Stimulated activated CD8-positive, alpha-beta memory T cell treated with anti-CD3 and anti-CD28 coated beads, Interleukin-7, amount 100 ng/mL, for 24 hours (primary cell): Measurements from ENCODE around the gene CNFN.

Experiments
- DNase-seq: peaks from one replicate; pipeline ENCODE4 v3.0.0-alpha.2; 2020; ENCODE audit warnings: low read depth

The CNFN gene

GRCh38 chr19:42375415-42376176, 14.5 kb downstream of the CNFN start:
- no peak for DNase-seq

GRCh38 chr19:42374826-42375376, 15.2 kb downstream of the CNFN start:
- no peak for DNase-seq

- no peak for DNase-seq
Measured at GRCh38 chr19:42370626-42371175, 19.4 kb downstream of the CNFN start.

- no peak for DNase-seq
Measured at GRCh38 chr19:42370068-42370520, 20.0 kb downstream of the CNFN start.

GRCh38 chr19:42369433-42370067, 20.5 kb downstream of the CNFN start:
- no peak for DNase-seq

- DNase-seq = no peak
Measured at GRCh38 chr19:42368765-42369164, 21.3 kb downstream of the CNFN start.

- no peak for DNase-seq
Measured at GRCh38 chr19:42368360-42368759, 21.7 kb downstream of the CNFN start.

- DNase-seq = no peak
Measured at GRCh38 chr19:42367929-42368328, 22.2 kb downstream of the CNFN start.

- DNase-seq = no peak
Measured at GRCh38 chr19:42366673-42367072, 23.4 kb downstream of the CNFN start.

GRCh38 chr19:42363614-42364346, 26.3 kb downstream of the CNFN start:
- DNase-seq = no peak

- no peak for DNase-seq
Measured at GRCh38 chr19:42362891-42363440, 27.1 kb downstream of the CNFN start.

- DNase-seq = no peak
Measured at GRCh38 chr19:42362342-42362741, 27.8 kb downstream of the CNFN start.

- no peak for DNase-seq
Measured at GRCh38 chr19:42361545-42361910, 28.6 kb downstream of the CNFN start.

- DNase-seq = no peak
Measured at GRCh38 chr19:42360787-42361544, 29.1 kb downstream of the CNFN start.

- no peak for DNase-seq
Measured at GRCh38 chr19:42357290-42357689, 32.8 kb downstream of the CNFN start.

- DNase-seq = no peak
Measured at GRCh38 chr19:42356686-42357085, 33.4 kb downstream of the CNFN start.

GRCh38 chr19:42355896-42356295, 34.2 kb downstream of the CNFN start:
- no peak for DNase-seq

- no peak for DNase-seq
Measured at GRCh38 chr19:42353341-42354015, 36.6 kb downstream of the CNFN start.

GRCh38 chr19:42352301-42353259, 37.5 kb downstream of the CNFN start:
- DNase-seq = no peak
